K562 (cell line): ENCODE results near the gene METTL8. TPM values are rescaled to one million over a fixed set of nuclear protein-coding genes. Genes with fewer than 3 reads are reported as not detected.

Experiments
- ESRRA ChIP-seq: fragments of 450-650 bp; IDR thresholded peaks from 2 replicates; pipeline ENCODE4 v1.6.1; 2014; ENCODE audit warnings: low read depth, mild to moderate bottlenecking, moderate library complexity, borderline replicate concordance
- FOXM1 ChIP-seq, 2 experiments: fragments of 450-650 bp in 1 of 2; sonication (generic) in 1 of 2; formaldehyde crosslinking in 1 of 2; IDR thresholded peaks; 2 replicates each; pipeline versions ENCODE4 v1.6.1 to v1.9.0; 2017 to 2022; ENCODE audit warnings: low read depth in 2 of 2, mild to moderate bottlenecking in 2 of 2, missing genetic modification reagents in 1 of 2, moderate library complexity in 1 of 2
- HDGF ChIP-seq: fragments of 450-650 bp; IDR thresholded peaks from 2 replicates; pipeline ENCODE4 v1.6.1; 2016
- HINFP ChIP-seq: fragments of 450-650 bp; conservative IDR thresholded peaks from 2 replicates; pipeline ENCODE4 v1.6.1; 2016; ENCODE audit warnings: missing genetic modification characterization, low read depth, mild to moderate bottlenecking, control low read depth, missing compliant biosample characterization
- KDM5B ChIP-seq: fragments of 200-600 bp; sonication (generic); IDR thresholded peaks from 2 replicates; pipeline ENCODE4 v1.6.1; 2012; ENCODE audit warnings: low read depth, mild to moderate bottlenecking, moderate library complexity, low read length, control low read depth, inconsistent platforms; ENCODE audit not compliant: insufficient replicate concordance
- MBD2 ChIP-seq: sonication (generic); IDR thresholded peaks from 2 replicates; pipeline ENCODE4 v1.6.1; 2016; ENCODE audit warnings: low read depth, borderline replicate concordance
- NBN ChIP-seq: fragments of 450-650 bp; IDR thresholded peaks from 2 replicates; pipeline ENCODE4 v1.6.1; 2016; ENCODE audit warnings: low read depth, mild to moderate bottlenecking
- NUFIP1 ChIP-seq: fragments of 450-650 bp; IDR thresholded peaks from 2 replicates; pipeline ENCODE4 v1.6.1; 2018; ENCODE audit not compliant: partially characterized antibody
- PCBP2 ChIP-seq: fragments of 200-400 bp; formaldehyde crosslinking; IDR thresholded peaks from 2 replicates; pipeline ENCODE4 v1.6.1; 2018; ENCODE audit warnings: low read length, low read depth, mild to moderate bottlenecking, moderate library complexity; ENCODE audit not compliant: poor library complexity, severe bottlenecking
- POLR2H ChIP-seq: IDR thresholded peaks from 2 replicates; pipeline ENCODE4 v1.6.1; 2016; ENCODE audit warnings: missing genetic modification characterization, low read depth, mild to moderate bottlenecking, control low read depth, missing compliant biosample characterization, moderate library complexity
- SMC3 ChIP-seq: conservative IDR thresholded peaks from 2 replicates; pipeline ENCODE4 v1.6.1; 2011; ENCODE audit warnings: low read depth, low read length, improper control_type of control experiment; ENCODE audit not compliant: insufficient read depth
- SNIP1 ChIP-seq: fragments of 450-650 bp; IDR thresholded peaks from 2 replicates; pipeline ENCODE4 v1.7.1; 2017; ENCODE audit warnings: low read depth, mild to moderate bottlenecking
- TARDBP ChIP-seq: fragments of 450-650 bp; IDR thresholded peaks from 2 replicates; pipeline ENCODE4 v1.6.1; 2016
- TBL1XR1 ChIP-seq, 2 experiments: IDR thresholded peaks; 2 replicates each; pipeline ENCODE4 v1.6.1; 2012; ENCODE audit warnings: improper control_type of control experiment in 2 of 2, low read length in 2 of 2, mild to moderate bottlenecking in 1 of 2
- THAP12 ChIP-seq: fragments of 250-450 bp; sonication (Bioruptor Pico); IDR thresholded peaks from 2 replicates; pipeline ENCODE4 v1.9.0; 2021; ENCODE audit warnings: mild to moderate bottlenecking, inconsistent platforms
- YY1 ChIP-seq, 3 experiments: IDR thresholded peaks; 2 replicates each; pipeline ENCODE4 v1.6.1; 2011; ENCODE audit warnings: low read length in 2 of 3, mild to moderate bottlenecking in 2 of 3, moderate library complexity in 2 of 3, borderline replicate concordance in 1 of 3, control low read depth in 1 of 3, low read depth in 1 of 3; ENCODE audit not compliant: insufficient read depth in 3 of 3, insufficient replicate concordance in 2 of 3, control insufficient read depth in 1 of 3, insufficient read length in 1 of 3; ENCODE audit errors: extremely low read depth in 1 of 3
- ZBTB1 ChIP-seq: sonication (generic); formaldehyde crosslinking; IDR thresholded peaks from 2 replicates; pipeline ENCODE4 v1.8.1; 2023; ENCODE audit warnings: missing genetic modification reagents, low read depth, mild to moderate bottlenecking, borderline replicate concordance
- ZNF589 ChIP-seq: fragments of 200-800 bp; sonication (Bioruptor generic); IDR thresholded peaks from 2 replicates; pipeline ENCODE4 v1.6.1; 2016; ENCODE audit warnings: low read depth, missing genetic modification characterization, missing compliant biosample characterization
- ZSCAN32 ChIP-seq: fragments of 450-650 bp; formaldehyde crosslinking; IDR thresholded peaks from 2 replicates; pipeline ENCODE4 v1.4.0; 2020; ENCODE audit warnings: mild to moderate bottlenecking, moderate library complexity
- polyA plus RNA-seq, 8 experiments: library from polyadenylated mRNA; depleted of rRNA in 4 of 8; stranded (reverse) in 5 of 8; unstranded in 3 of 8; fragments of >200 nt; fragmentation: Nextera tagmentation in 2 of 8; fragmentation: Illumina TruSeq in 1 of 8; extraction: Ambion mirVana in 2 of 8; extraction: Trizol in 1 of 8; gene quantifications; 2 replicates each; pipeline versions ENCODE4 v1.2.1 to v1.2.3, GENCODE V29; 2011 to 2014; ENCODE audit warnings: inconsistent platforms in 1 of 8, missing spikeins in 1 of 8
- total RNA-seq, 7 experiments: library from RNA; depleted of rRNA in 6 of 7; stranded (reverse); fragments of >200 nt in 6 of 7; fragmentation: Illumina TruSeq in 2 of 7; extraction: Trizol in 2 of 7; gene quantifications; 2 replicates each; pipeline versions ENCODE4 v1.2.1 to v1.2.3, GENCODE V29; 2011 to 2021; ENCODE audit warnings: low replicate concordance in 1 of 7
- TF ChIP-seq, protein P1 (sequence below): sonication (generic); formaldehyde crosslinking; IDR thresholded peaks from 2 replicates; pipeline ENCODE4 v1.8.0; 2023; ENCODE audit warnings: mild to moderate bottlenecking, missing genetic modification reagents

METTL8 gene
- total and polyA plus RNA-seq, 9 of the 15 experiments (the other 6 are each of a cell fraction or from before 2014, with no cell fraction given): 12.9 to 52.6 (median 33.7) TPM

- TF ChIP-seq YY1 (IDR thresholded peaks at IDR 0.05; ENCODE audit: borderline replicate concordance in 1 of 3, control insufficient read depth in 1 of 3, extremely low read depth in 1 of 3, insufficient read depth in 3 of 3, insufficient read length in 1 of 3, insufficient replicate concordance in 2 of 3, low read depth in 1 of 3, low read length in 2 of 3): peak in 1 of 3 experiments; percentile 60
- TF ChIP-seq, protein P1, sequence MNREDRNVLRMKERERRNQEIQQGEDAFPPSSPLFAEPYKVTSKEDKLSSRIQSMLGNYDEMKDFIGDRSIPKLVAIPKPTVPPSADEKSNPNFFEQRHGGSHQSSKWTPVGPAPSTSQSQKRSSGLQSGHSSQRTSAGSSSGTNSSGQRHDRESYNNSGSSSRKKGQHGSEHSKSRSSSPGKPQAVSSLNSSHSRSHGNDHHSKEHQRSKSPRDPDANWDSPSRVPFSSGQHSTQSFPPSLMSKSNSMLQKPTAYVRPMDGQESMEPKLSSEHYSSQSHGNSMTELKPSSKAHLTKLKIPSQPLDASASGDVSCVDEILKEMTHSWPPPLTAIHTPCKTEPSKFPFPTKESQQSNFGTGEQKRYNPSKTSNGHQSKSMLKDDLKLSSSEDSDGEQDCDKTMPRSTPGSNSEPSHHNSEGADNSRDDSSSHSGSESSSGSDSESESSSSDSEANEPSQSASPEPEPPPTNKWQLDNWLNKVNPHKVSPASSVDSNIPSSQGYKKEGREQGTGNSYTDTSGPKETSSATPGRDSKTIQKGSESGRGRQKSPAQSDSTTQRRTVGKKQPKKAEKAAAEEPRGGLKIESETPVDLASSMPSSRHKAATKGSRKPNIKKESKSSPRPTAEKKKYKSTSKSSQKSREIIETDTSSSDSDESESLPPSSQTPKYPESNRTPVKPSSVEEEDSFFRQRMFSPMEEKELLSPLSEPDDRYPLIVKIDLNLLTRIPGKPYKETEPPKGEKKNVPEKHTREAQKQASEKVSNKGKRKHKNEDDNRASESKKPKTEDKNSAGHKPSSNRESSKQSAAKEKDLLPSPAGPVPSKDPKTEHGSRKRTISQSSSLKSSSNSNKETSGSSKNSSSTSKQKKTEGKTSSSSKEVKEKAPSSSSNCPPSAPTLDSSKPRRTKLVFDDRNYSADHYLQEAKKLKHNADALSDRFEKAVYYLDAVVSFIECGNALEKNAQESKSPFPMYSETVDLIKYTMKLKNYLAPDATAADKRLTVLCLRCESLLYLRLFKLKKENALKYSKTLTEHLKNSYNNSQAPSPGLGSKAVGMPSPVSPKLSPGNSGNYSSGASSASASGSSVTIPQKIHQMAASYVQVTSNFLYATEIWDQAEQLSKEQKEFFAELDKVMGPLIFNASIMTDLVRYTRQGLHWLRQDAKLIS: peak; percentile 93; the same call in 1 of the 2 replicates
- no peak for TF ChIP-seq ZSCAN32
- peak; percentile 35; the same call in 1 of the 2 replicates for TF ChIP-seq SMC3
- no peak for TF ChIP-seq PCBP2
- 0 out of 2 replicates have a peak, but pooled peaks have one; percentile 14 for TF ChIP-seq HINFP (tag)
- TF ChIP-seq KDM5B: peak; percentile 90
- TF ChIP-seq ESRRA: no peak; the same call in none of the 2 replicates
- peak; percentile 72 for TF ChIP-seq NUFIP1
- peak; percentile 96 for TF ChIP-seq THAP12 (CRISPR knock-in tag)
- peak; percentile 64; the same call in 1 of the 2 replicates for TF ChIP-seq ZNF589
- peak; percentile 79; the same call in 1 of the 2 replicates for TF ChIP-seq TARDBP
- TF ChIP-seq NBN: peak; percentile 94
- TF ChIP-seq HDGF: no peak
- TF ChIP-seq POLR2H (tag): peak; percentile 84
- TF ChIP-seq SNIP1: peak; percentile 70; the same call in 1 of the 2 replicates
- TF ChIP-seq MBD2: peak; percentile 53; the same call in 1 of the 2 replicates
- 0 out of 4 replicates have a peak, but pooled peaks of 1 of the 2 experiments have one; percentile 22 for TF ChIP-seq TBL1XR1 (IDR thresholded peaks at IDR 0.05; ENCODE audit: low read length in 2 of 2)
- TF ChIP-seq FOXM1 (IDR thresholded peaks at IDR 0.05; ENCODE audit: low read depth): peak; percentile 77
- peak; percentile 87; the same call in 1 of the 2 replicates for TF ChIP-seq FOXM1 (CRISPR knock-in tag; IDR thresholded peaks at IDR 0.05; ENCODE audit: low read depth)
- 0 out of 2 replicates have a peak, but pooled peaks have one; percentile 47 for TF ChIP-seq ZBTB1 (CRISPR knock-in tag)
Observed at GRCh38 chr2:171433763-171434012, at the start of gene METTL8 (continued).
